Esophagus muscularis mucosa (tissue), 4 donors: Measurements from ENCODE around the gene SULT1A1. TPM values are rescaled to one million over a fixed set of nuclear protein-coding genes. Genes with fewer than 3 reads are reported as not detected.
"Not testable (repeated sequence)": the region's sequence is repeated elsewhere in the genome, so short reads cannot be mapped to it uniquely, and the experiment has no call there.

Experiments used
- DNase-seq: peaks from one replicate; pipeline ENCODE4 v3.0.0-alpha.2; 2017; ENCODE audit errors: extremely low spot score
- H3K27ac ChIP-seq, 4 donors: fragments of 200-600 bp; sonication (generic); replicated peaks in 1 of 4; 1 replicate in 3 of 4; 2 replicates in 1 of 4; pipeline ENCODE4 v1.5.1; 2016 to 2019; ENCODE audit warnings: mild to moderate bottlenecking in 1 of 4
- H3K27me3 ChIP-seq, 4 donors: fragments of 200-600 bp; sonication (generic); one replicate each; pipeline versions ENCODE4 v1.5.1 to v1.6.0; 2016 to 2019
- H3K36me3 ChIP-seq, 4 donors: fragments of 200-600 bp; sonication (generic); one replicate each; pipeline ENCODE4 v1.5.1; 2016 to 2019
- H3K4me1 ChIP-seq, 4 donors: fragments of 200-600 bp; sonication (generic); one replicate each; pipeline ENCODE4 v1.5.1; 2016 to 2019
- H3K4me3 ChIP-seq, 4 donors: fragments of 200-600 bp; sonication (generic); 1 replicate in 2 of 4; 2 replicates in 2 of 4; pipeline ENCODE4 v1.5.1; 2016 to 2019; ENCODE audit warnings: mild to moderate bottlenecking in 4 of 4, moderate library complexity in 1 of 4
- H3K9me3 ChIP-seq, 4 donors: fragments of 200-600 bp; sonication (generic); 1 replicate in 3 of 4; 2 replicates in 1 of 4; pipeline ENCODE4 v1.5.1; 2016 to 2019
- EP300 ChIP-seq: sonication (generic); formaldehyde crosslinking; IDR thresholded peaks from one replicate; pipeline ENCODE4 v1.6.1; 2017; ENCODE audit warnings: antibody characterized with exemption
- POLR2A ChIP-seq: fragments of 450-650 bp; IDR thresholded peaks from one replicate; pipeline ENCODE4 v1.6.1; 2017; ENCODE audit warnings: antibody characterized with exemption, moderate library complexity, mild to moderate bottlenecking, low read depth
- POLR2AphosphoS5 ChIP-seq, 2 donors: sonication (generic); formaldehyde crosslinking; IDR thresholded peaks; one replicate each; pipeline ENCODE4 v1.6.1; 2017; ENCODE audit warnings: antibody characterized with exemption in 2 of 2
- WGBS: methylation state at CpG from one replicate; pipeline ENCODE4 v1.1.5; 2018; 5-methylcytosine and 5-hydroxymethylcytosine counted together
- intact Hi-C: fragments of 100-400 bp; cut with DNase I; formaldehyde crosslinking; loops from one replicate; pipeline ENCODE4 v1.15.1; 2023
- total RNA-seq, 4 donors: library from RNA; depleted of rRNA; stranded (reverse); fragments of >200 nt; gene quantifications; one replicate each; pipeline versions ENCODE4 v1.1.0 to v1.2.1, GENCODE V29; 2016
- TF ChIP-seq, protein P1 (sequence below), 3 experiments: fragments of 200-600 bp in 2 of 3; fragments of 450-650 bp in 1 of 3; sonication (generic) in 2 of 3; IDR thresholded peaks; one replicate each; pipeline ENCODE4 v1.5.1; 2017 to 2019; ENCODE audit warnings: antibody characterized with exemption in 3 of 3, mild to moderate bottlenecking in 2 of 3, moderate library complexity in 1 of 3

SULT1A1 gene
- total RNA-seq, 4 donors from 2014 or later, result 10.4 to 22.0 (median 16.7) TPM

DNA sequence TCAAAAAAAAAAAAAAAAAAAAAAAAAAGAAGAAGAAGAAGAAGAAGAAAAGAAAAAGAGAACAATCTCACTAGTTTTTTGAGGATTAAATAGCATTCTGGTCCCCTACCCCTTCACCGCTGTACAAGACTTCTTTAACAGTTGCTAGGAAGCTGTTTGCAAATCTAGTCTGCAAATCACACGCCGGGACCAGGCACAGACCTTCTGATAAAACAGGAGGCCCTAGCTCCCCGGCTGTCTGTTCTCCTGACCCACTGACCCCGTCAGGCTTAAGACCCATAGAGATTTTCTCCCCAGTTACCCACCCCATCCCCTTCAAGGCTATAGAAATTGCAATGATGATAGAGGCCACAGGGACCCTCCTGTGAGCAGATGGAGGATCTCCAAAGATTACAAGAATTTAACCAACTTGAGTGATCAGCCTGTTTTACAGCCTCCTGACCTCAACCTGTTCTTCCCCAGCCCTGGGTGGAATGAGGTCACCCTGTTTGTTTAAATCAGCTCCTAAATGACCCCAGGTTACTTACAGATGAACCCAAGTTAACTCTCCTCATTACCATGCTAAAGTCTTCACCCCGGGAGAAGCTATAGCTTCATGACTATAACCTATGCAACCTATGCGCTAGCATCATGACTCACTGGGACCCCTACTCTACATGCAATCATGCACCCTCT, 11.8 kb upstream of the SULT1A1 start:
- TF ChIP-seq, protein P1, sequence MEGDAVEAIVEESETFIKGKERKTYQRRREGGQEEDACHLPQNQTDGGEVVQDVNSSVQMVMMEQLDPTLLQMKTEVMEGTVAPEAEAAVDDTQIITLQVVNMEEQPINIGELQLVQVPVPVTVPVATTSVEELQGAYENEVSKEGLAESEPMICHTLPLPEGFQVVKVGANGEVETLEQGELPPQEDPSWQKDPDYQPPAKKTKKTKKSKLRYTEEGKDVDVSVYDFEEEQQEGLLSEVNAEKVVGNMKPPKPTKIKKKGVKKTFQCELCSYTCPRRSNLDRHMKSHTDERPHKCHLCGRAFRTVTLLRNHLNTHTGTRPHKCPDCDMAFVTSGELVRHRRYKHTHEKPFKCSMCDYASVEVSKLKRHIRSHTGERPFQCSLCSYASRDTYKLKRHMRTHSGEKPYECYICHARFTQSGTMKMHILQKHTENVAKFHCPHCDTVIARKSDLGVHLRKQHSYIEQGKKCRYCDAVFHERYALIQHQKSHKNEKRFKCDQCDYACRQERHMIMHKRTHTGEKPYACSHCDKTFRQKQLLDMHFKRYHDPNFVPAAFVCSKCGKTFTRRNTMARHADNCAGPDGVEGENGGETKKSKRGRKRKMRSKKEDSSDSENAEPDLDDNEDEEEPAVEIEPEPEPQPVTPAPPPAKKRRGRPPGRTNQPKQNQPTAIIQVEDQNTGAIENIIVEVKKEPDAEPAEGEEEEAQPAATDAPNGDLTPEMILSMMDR (IDR thresholded peaks at IDR 0.05), result no peak
- TF ChIP-seq POLR2A (no peak), EP300 (no peak), POLR2AphosphoS5 (IDR thresholded peaks at IDR 0.05) (no peak)
- peaks cover 0 to 9% (median 0%) of the 10 kb centered on the region in 4 donors for H3K27me3 ChIP-seq
- 80% methylated on average over 7 of the region's 7 CpGs for WGBS
- no peaks in the 10 kb centered on the region for H3K9me3 ChIP-seq
- H3K4me1 ChIP-seq, result peaks cover 3 to 14% (median 13%) of the 10 kb centered on the region in 4 donors
- intact Hi-C loops, result no loop called here
- no peak overlapping the region for H3K4me3 ChIP-seq
- DNase-seq, result no peak
- H3K27ac ChIP-seq, result no peak overlapping the region
- H3K36me3 ChIP-seq, result peaks cover 0 to 4% (median 0%) of the 10 kb centered on the region in 4 donors

DNA sequence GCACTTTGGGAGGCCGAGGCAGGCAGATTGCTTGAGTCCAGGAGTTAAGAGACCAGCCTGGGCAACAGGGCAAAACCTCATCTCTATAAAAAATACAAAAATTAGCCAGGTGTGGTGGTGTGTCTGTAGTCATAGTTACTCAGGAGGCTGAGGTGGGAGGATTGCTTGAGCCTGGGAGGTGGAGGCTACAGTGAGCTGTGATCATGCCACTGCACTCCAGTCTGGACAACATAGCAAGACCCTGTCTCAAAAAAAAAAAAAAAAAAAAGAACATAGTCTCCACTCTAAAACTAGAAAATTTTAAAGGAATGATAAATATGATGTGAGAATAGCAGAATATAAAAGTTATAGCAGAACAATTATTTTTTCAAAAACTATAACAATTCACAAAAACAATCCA, 10.5 kb upstream of the SULT1A1 start:
- H3K27me3 ChIP-seq, H3K4me3 ChIP-seq, H3K27ac ChIP-seq, H3K36me3 ChIP-seq, intact Hi-C loops, DNase-seq, H3K9me3 ChIP-seq: not testable (repeated sequence)
- H3K4me1 ChIP-seq, result peaks cover 3 to 14% (median 13%) of the 10 kb centered on the region in 4 donors
- WGBS, result 79% methylated on average over 1 of the region's 1 CpG

DNA sequence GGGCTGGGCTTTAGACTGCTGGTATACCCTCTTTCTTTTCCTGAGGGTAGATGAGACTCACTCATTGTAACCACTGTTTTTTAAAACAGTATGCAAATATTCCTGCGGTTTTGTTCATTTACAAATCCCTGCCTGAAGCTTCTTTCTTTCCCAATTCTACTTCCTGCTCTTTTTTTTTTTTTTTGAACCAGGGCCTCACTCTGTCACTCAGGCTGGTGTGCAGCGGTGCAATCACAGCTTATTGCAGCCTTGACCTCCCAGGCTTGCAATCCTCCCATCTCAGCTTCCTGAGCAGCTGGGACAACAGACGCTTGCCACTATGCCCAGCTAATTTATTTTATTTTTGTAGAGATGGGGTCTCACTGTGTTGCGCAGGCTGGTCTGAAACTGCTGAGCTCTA, 8.0 kb upstream of the SULT1A1 start:
- Histone ChIP-seq H3K9me3 (no peaks in the 10 kb centered on the region), H3K27me3 (peaks cover 0 to 2% (median 0%) of the 10 kb centered on the region in 4 donors), H3K27ac (no peak overlapping the region), H3K4me1 (peaks cover 0 to 7% (median 4%) of the 10 kb centered on the region in 4 donors), H3K4me3 (no peak overlapping the region), H3K36me3 (peaks cover 0 to 4% (median 0%) of the 10 kb centered on the region in 4 donors)
- intact Hi-C loops, result no loop called here
- 61% methylated on average over 4 of the region's 4 CpGs for WGBS
- no peak for DNase-seq
- TF ChIP-seq POLR2A (no peak), EP300 (no peak), POLR2AphosphoS5 (IDR thresholded peaks at IDR 0.05) (no peak)
- TF ChIP-seq, protein P1 (IDR thresholded peaks at IDR 0.05), result no peak

DNA sequence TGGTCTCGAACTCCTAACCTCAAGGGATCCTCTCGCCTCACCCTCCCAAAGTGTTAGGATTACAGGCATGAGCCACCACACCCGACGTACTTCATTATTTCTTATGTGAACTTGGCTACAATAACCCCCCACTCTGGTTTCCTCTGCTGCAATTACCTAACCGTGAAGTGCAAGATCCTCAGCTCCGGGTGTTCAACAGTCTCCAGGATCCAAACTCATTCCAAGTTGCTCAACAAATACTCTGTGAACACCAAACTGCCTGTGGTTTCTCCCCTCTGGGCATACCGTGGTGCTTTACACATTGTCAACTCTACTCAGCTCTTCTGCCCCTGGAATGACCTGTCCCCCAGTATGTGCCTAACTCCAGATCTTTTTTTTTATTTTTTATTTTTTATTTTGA, 6.8 kb upstream of the SULT1A1 start:
- no peak for TF ChIP-seq POLR2A
- TF ChIP-seq, protein P1 (IDR thresholded peaks at IDR 0.05), result no peak
- TF ChIP-seq EP300, result no peak
- no peak for TF ChIP-seq POLR2AphosphoS5 (IDR thresholded peaks at IDR 0.05)
- H3K4me1 ChIP-seq, result no peaks in the 10 kb centered on the region
- H3K27ac ChIP-seq, result no peak overlapping the region
- peaks cover 0 to 4% (median 0%) of the 10 kb centered on the region in 4 donors for H3K36me3 ChIP-seq
- H3K9me3 ChIP-seq, result no peaks in the 10 kb centered on the region
- H3K27me3 ChIP-seq, result no peaks in the 10 kb centered on the region
- H3K4me3 ChIP-seq, result no peak overlapping the region
- WGBS, result 70% methylated on average over 7 of the region's 7 CpGs
- intact Hi-C loops, result no loop called here
- DNase-seq, result no peak

DNA sequence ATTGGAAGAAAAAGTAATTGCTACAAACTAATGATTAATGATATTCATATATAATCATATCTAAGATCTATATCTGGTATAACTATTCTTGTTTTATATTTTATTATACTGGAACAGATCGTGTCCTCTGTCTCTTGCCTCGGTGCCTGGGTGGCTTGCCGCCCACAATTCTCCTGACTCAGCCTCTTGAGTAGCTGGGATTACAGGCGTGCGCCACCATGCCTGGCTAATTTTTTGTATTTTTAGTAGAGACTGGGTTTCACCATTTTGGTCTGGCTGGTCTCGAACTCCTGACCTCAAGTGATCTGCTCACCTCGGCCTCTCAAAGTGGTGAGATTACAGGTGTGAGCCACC, 6.4 kb upstream of the SULT1A1 start:
- intact Hi-C loops, H3K4me3 ChIP-seq, H3K4me1 ChIP-seq, H3K27ac ChIP-seq, H3K27me3 ChIP-seq, H3K9me3 ChIP-seq, H3K36me3 ChIP-seq, DNase-seq: not testable (repeated sequence)
- WGBS, result 86% methylated on average over 7 of the region's 7 CpGs
